Tongue (tissue), 2 donors: ENCODE data around the gene MAP3K21. TPM values are rescaled to one million over a fixed set of nuclear protein-coding genes. Genes with fewer than 3 reads are reported as not detected.

Source experiments
- DNase-seq: peaks from one replicate; pipeline ENCODE4 v3.0.0-alpha.2; 2015
- total RNA-seq: library from RNA; depleted of rRNA; stranded (reverse); fragments of >200 nt; gene quantifications from one replicate; pipeline ENCODE4 v1.2.3, GENCODE V29; 2014

Gene MAP3K21
- total RNA-seq, 1 donor from 2014 or later = 1.4 TPM

DNA sequence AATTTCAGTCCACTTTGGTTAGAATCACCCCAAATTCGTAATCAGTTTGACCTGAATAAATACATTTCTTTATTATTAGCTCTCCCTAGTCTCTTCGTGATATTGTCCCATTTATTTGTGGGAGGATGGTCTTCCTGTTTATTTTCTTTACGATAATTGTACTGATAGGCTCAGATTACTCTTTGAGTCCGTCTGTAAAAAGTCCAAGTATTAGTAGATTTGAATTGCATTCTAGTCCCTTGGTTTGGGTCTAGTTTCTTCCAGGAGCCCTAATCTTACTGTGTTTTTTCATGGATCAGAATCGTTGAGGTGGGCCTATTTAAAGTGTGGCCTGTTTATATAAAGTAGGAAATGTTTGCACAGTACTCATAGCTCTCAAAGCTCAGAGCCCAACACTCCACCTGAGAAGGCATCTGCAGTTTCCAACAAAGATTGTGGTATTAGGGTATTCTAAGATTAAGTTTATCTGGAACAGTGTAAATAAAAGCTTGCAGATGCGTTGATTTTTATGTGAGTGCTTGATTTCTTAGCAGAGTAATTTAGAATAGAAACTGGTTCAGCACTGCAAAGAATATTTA, 33.1 kb downstream of the MAP3K21 start:
- DNase-seq = no peak

DNA sequence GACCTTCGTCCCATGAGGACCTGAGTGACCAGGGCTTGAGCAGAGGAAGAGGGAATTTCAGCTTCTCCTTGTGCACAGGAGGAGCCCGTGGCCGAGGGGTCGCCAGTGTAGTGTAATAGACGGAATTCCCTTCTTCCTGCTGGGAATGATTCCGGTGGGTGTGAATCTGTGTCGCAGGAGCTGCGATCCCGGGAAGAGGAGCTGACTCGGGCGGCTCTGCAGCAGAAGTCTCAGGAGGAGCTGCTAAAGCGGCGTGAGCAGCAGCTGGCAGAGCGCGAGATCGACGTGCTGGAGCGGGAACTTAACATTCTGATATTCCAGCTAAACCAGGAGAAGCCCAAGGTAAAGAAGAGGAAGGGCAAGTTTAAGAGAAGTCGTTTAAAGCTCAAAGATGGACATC, 34.4 kb downstream of the MAP3K21 start:
- DNase-seq = peak; percentile 5

DNA sequence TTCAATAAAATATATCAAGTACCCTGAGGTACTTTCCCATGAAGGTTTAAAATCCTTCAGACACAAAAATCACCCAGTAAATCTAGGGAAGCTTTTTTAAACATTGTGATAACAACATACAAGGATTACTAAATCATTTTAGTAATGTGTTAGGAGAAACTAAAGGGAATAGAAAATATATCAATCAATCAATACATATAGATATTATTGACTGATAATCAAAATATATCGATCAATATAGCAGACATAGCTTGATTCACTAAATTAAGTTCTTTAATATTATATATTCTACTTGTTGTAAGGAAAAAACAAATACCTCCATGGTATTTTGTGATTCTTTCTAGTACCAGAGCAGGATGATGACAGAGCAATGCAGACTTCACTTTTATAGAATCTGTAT, 35.2 kb downstream of the MAP3K21 start:
- DNase-seq = no peak

DNA sequence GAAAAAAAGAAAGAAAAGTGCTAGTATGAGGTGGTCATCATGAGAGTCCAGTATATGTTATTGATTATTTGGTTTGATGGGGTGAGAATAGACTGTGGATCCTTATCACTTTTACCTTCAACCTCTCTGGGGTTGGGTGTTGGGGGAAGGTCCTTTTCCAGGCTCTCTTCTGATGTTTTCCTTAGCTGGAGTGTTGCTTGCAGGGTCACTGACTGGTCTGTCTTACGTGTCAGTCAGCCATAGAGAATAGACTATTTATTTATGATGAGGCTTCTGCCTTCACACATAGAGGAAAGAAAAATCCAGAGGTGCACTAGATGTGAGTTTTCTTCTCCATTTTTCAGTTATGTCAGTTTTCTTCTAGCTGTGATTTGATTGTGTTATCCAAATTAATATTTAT, 36.5 kb downstream of the MAP3K21 start:
- no peak for DNase-seq

DNA sequence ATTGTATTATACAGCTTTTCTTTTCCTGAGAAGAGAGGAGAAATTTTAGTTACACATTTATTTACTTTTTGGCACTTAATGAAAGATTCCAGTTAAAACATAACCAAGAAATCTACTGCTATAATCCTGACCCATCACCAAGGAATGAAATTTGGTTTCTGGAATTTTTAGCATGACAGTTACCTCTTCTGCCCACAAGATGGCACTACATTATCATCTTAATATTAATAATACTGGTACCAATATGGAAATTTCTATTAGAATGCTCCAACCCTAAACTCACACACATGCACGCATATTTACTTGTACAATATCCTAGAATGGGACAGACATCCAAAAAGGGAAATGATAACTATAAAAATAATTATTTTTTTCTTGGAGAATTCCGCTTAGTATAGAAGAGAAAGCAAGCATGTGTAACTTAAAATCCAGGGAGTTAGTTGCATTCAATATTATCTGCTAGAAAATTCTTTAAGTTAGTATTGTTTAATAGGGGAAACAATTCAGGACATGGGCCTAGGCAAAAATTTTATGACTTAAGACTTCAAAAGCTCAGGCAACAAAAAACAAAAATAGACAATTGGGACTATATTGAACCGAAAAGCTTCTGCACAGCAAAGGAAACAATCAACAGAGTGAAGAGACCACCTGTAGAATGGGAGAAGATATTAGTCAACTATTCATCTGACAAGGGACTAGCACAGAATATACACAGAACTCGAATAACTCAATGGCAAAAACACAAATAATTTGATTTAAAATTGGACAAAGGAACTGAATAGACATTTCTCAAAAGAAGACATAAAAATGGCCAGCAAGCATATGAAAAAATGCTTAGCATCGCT, 37.4 kb downstream of the MAP3K21 start:
- DNase-seq = peak; percentile 11

DNA sequence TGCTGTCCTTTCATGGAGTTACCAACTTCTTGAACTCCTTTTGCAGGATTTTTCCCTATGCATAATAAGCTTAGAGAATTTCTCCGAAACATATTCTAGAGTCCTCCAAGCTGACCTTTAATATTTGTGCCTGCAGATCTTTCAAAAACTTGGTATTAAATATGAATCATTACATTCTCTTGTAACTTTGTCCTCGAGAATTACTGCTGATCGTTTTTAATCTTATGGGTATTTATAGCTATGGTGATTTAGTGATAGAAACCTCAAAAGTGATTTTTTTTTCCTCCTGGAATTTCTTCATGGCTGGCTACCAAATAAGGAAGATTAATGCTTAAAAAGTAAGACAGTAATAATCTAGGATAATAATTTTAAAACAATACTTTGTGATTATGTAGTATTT, 39.1 kb downstream of the MAP3K21 start:
- DNase-seq = no peak

DNA sequence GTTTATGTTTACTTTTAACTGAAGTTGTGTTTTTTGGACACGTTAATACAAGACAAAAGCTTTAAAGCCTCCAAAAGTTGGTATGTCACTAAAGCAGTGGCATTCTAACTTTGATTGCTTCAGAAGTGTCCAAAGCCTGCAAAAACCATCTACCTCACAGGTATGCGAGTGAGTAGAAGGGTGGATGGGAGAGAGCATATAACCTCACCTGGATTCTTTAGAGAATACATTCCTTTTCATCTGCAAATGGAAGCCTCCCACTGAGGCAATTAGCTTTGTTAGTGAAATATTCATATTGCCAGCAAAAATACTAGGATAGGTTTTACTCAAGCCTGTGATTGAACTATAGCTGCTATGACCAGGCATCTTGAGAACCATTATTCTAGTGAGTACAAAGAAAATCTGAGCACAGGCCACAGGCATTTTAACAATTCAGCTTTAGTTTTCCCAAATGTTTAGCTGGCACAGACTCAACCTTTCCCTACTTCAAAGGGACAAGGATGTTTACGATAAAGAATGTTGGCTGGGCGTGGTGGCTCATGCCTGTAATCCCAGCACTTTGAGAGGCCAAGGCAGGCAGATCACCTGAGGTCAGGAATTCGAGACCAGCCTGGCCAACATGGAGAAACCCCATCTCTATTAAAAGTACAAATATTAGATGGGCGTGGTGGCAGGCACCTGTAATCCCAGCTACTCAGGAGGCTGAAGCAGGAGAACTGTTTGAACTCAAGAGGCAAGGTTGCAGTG, 39.7 kb downstream of the MAP3K21 start:
- no peak for DNase-seq

DNA sequence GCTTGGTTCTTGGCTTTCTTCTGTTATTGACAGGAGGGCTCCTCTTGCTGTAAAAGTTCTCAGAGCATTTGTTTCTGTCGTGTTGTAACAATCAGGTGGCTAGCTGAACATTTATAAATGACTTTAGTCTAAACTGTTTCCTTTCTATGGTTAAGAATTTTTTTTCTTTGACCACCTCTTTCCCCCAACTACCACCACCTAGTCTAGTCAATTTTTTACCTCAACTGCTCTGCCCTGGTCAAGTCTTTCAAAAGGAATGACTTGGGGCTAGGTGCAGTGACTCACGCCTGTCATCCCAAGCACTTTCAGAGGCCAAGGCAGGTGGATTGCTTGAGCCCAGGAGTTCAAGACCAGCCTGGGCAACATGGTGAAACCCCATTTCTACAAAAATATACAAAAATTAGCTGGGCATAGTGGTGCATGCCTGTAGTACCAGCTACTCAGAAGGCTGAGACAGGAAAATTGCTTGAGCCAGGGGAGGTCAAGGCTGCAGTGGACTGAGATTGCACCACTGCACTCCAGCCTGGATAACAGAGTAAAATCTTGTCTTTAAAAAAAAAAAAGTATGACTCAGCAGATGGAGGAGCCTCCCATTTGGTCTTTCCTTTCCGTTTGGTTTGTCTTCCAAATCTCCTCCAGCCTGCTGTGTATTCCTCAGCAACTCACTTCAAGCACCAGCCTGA, 40.7 kb downstream of the MAP3K21 start:
- DNase-seq = no peak

DNA sequence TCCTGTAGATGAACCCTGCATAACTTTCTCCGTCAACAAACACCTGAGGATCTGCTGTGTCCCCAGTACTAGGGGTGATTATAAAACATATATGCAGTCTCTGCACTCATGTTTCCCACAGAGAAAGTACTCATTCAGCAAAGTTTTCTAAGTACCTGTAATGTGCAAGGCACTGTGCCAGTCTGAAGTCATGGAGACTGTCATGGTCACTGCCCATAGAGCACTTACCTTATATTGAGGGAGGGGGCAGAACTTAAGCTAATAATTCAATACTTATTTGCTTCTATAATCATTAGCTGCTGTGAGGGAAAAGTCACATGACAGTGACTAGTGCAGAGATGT, 41.2 kb downstream of the MAP3K21 start:
- no peak for DNase-seq

DNA sequence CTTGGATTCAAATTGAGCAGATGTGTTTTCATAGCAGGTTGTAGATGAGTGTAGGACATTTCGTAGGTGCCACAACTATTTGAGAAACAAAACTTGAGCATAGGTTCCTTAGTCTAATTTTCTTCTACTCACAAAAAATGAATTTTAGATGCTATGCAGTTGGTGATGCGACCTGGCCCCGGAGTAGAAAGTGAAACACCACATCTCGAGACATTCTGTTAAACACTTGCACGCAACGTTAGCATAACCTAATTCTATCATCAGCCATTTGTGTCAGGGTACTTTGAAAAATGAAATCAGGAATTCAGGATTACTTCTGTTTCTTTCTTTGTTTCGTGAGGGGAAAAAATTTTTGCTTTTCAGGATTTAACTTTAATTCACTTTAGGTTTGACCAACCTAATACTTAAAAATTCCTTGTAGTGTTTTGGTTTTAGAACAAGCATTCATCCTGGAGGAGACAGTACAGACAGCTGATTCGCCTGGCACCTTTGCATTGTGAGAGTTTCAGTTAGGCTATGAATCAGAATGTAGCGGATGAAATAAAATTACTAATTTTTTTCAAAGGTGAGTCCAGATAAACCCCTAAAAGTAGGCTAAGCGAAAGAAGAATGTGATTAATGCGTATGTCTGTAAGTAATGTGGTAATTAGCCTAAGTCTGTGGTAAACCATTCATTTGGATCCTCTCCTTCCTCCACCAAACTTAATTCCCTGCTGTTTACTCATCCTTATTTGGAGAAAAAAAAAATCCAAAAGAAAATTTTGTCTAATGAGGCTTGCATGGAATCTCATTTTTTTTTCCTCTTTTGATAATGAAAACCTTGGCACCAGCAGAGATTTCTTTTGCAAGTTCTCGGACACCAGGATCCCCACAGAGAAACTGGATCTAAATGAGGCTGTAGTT, 44.9 kb downstream of the MAP3K21 start:
- DNase-seq = no peak

DNA sequence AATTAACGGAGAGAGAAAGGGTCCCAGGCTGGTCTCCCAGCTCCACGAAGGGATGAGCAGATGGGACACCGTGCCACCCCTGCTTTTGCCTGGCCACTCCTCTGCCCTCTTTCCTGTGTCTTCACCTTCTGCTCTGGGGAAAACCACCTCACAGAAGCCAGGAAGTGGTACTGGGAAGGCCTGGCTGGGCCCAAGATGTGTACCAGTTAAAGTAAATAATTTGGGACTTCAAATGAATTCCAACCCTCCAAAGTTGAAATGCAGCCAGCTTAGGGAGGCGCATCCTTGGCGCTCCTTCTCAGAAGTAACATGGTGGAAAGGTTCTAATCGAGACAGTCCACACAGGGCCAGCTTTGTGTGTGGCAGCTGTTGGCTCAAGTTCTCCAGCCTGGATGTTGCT, 45.7 kb downstream of the MAP3K21 start:
- DNase-seq = no peak

DNA sequence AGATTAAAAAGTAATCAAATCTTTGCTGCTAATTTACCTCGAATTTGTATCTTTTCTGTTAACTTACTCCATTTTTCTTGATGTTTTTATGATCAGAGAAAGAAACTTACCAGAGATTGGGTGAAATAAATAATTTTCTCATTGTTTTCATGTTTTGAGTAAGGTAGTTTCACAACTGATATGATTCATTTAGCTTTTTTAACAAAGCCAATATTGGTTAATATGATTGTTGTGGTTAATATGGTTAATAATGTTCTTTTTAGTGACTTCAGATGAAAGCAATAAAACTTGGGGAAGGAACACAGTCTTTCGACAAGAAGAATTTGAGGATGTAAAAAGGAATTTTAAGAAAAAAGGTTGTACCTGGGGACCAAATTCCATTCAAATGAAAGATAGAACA, 48.1 kb downstream of the MAP3K21 start:
- DNase-seq = no peak

DNA sequence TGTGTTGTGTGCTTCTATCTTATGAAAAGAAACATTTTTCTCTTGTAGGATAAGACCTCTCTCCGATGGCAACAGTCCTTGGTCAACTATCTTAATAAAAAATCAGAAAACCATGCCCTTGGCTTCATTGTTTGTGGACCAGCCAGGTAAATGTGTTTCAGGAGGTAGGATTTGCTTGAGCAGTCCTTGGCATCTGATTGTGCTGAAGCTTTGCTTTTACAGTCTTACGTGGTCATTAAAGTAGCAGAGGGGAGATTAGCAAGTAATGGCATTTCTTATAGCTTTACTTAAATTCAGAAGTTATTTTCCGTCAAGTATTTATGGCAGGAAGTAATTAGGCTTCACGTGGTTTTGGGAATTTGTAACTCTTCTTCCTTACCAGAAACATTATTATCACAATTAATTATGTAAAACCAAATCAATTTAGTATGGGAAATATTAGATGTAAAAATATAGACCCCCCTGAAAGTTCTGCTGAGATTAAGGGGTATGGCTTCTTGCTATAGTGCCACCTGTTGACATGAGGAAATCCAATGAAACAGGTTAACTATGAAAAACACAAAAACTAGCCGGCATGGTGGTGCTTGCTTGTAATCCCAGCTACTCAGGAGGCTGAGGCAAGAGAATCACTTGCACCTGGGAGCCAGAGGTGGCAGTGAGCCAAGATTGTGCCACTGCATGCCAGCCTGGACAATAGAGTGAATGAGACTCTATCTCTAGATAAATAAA, 49.0 kb downstream of the MAP3K21 start:
- no peak for DNase-seq

DNA sequence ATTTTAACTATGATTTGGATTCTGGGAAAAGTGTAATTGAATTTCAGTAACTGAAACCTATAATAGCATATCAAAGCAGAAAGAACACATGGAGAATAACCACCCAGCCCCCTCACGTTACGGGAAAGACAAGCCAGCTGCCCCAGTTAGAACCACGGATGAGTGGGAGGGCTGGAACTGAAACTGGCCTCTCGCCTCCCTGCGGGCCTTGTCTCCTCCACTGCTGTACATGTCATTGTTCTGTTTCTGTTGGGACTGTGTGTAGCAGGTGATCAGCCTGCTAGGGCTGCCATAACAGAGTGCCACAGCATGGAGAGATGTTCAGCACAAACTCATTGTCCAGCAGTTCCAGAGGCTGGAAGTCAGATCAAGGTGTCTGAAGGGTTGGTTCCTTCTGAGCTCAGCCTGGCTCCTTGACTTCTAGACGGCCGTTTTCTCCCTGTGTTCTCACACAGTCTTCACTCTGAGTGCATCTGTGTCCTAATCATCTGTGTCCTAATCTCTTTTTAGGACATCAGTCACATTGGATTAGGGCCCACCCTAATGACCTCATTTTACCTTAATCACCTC, 52.4 kb downstream of the MAP3K21 start:
- DNase-seq = peak; percentile 6

DNA sequence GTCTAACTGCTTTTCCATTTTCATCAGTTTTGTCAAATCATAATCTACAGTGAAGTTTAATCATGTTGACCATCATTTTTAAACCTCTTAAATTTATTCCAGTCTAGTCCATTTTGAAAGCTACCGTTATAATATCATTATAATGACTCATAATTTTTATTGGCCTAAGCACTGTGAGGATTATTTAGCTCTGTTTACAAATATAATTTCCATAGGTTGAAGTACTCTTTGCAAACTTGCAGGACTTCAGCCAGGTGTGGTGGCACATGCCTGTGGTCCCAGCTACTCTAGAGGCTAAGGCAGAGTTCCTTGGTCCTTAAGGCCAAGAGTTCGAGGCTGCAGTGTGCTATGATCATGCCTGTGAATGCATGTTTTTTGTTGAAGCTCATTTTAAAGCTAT, 54.3 kb downstream of the MAP3K21 start:
- DNase-seq = no peak

DNA sequence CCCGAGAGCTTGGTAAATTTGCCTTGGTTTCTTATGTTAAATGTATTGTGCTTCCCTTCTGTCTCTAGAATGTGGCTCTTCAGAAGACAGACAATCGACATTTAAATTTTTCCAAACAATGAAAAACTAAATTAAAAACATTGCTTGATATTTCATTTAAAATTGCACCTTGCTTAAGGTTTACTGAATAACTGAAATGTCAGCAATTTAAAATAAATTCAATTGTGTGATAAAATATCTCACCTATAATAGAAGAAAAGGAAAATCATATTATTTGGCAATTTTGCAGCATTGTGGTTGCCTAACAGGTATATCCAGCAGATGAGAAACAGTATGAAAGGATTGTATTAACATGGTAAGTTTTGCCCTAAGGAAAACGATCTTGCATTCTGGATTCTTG, 56.5 kb downstream of the MAP3K21 start:
- DNase-seq = no peak

DNA sequence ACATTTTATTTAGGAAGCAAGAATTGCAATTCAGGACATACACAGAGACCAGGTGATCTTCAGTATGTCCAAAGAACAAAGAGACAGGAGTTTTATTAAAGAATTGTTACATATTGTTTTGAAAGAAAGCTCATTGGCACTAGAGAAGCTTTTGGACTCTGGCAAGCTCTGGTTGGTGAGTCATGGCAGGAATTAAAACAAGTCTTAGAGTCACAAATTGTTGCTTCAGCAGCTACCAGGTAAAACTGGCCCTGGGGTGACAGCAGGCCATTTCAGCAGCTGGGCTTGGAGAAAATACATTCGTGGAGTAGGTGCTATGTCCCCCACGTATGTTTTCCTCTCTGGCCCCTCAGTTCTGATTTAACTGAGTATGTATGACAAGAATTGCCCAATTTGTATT, 58.8 kb downstream of the MAP3K21 start:
- no peak for DNase-seq

DNA sequence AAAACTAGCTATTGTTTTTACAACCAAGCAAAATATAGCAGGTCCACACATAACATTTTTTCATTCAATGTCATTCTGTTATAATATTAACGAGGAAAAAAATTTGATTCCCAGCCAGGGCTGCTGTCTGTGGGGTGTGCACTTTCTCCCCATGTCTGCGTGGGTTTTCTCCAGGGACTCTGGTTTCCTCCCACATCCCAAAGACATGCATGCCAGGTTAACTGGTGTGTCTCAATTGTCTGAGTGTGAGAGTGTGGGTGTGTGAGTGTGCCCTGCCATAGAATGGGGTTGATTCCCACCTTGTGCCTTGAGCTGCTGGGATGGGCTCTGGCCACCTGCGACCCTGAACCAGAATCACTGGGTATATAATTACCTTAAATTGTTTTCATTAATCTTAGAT, 60.1 kb downstream of the MAP3K21 start:
- DNase-seq = no peak

DNA sequence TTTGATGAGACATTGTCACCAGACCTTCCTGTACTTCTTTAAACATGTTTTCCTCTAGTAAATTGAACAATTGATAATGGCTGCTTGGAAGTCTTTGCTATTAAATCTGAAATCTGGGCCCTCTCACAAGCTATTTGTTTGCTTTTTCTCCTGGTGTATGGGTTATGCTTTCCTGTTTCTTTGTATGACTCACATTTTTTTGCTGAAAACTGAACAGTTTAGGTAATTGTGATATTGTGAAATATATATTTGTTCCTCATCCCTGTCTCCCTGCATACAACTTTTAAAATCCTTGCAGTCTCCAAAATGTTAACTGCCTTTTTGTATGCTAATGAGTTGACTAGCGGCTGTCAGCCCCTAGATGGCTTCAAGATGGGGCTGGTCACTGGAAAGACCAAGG, 61.6 kb downstream of the MAP3K21 start:
- no peak for DNase-seq

DNA sequence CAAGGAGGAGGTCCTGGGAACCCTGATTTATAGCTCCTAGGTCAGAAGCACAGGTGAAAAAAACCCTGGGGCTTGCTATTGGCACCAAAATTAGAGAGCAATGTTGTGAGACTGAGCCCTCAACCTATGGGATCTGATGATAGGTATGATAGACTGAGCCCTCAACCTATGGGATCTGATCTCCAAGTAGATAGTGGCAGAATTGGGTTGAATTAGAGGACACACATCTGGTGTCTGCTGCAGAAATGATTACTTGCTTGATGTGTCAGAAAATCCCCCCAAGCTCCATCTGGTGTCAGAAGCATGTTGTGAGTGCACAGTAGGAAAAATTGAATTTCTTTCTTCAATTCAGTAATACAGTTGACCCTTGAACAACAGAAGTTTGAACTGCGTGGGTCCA, 62.4 kb downstream of the MAP3K21 start:
- no peak for DNase-seq
